K562 (cell line): ENCODE measurements around the gene TCP10L. TPM values are rescaled to one million over a fixed set of nuclear protein-coding genes. Genes with fewer than 3 reads are reported as not detected.

ENCODE experiments used
- GATA2 ChIP-seq: sonication (generic); formaldehyde crosslinking; IDR thresholded peaks from 2 replicates; pipeline ENCODE4 v1.4.0; 2020; ENCODE audit warnings: mild to moderate bottlenecking, missing genetic modification reagents
- NFRKB ChIP-seq: fragments of 450-650 bp; IDR thresholded peaks from 2 replicates; pipeline ENCODE4 v1.6.1; 2016; ENCODE audit warnings: low read depth
- NR4A1 ChIP-seq, 2 experiments: fragments of 250-450 bp in 1 of 2; fragments of 450-650 bp in 1 of 2; sonication (Bioruptor Pico) in 1 of 2; IDR thresholded peaks; 2 replicates each; pipeline versions ENCODE4 v1.4.0 to v1.6.1; 2016 to 2020; ENCODE audit warnings: mild to moderate bottlenecking in 2 of 2, missing compliant biosample characterization in 1 of 2, missing genetic modification characterization in 1 of 2, moderate library complexity in 1 of 2
- SETDB1 ChIP-seq: IDR thresholded peaks from one replicate; pipeline ENCODE4 v1.6.1; 2012; ENCODE audit warnings: low read length, control low read depth, inconsistent platforms
- STAG1 ChIP-seq: sonication (generic); formaldehyde crosslinking; IDR thresholded peaks from 2 replicates; pipeline ENCODE4 v1.5.0; 2020; ENCODE audit warnings: missing genetic modification reagents, borderline replicate concordance
- TCF3 ChIP-seq: sonication (generic); formaldehyde crosslinking; IDR thresholded peaks from 2 replicates; pipeline ENCODE4 v1.4.0; 2020; ENCODE audit warnings: mild to moderate bottlenecking, missing genetic modification reagents
- U2AF1 ChIP-seq: fragments of 200-400 bp; formaldehyde crosslinking; optimal IDR thresholded peaks from 2 replicates; pipeline ENCODE3; 2017; ENCODE audit warnings: mild to moderate bottlenecking, low read depth, low read length, moderate library complexity
- ZNF766 ChIP-seq: fragments of 200-800 bp; sonication (Bioruptor generic); conservative IDR thresholded peaks from 2 replicates; pipeline ENCODE4 v1.6.1; 2016; ENCODE audit warnings: missing genetic modification characterization, missing compliant biosample characterization
- polyA plus RNA-seq, 8 experiments: library from polyadenylated mRNA; depleted of rRNA in 4 of 8; stranded (reverse) in 5 of 8; unstranded in 3 of 8; fragments of >200 nt; fragmentation: Nextera tagmentation in 2 of 8; fragmentation: Illumina TruSeq in 1 of 8; extraction: Ambion mirVana in 2 of 8; extraction: Trizol in 1 of 8; gene quantifications; 2 replicates each; pipeline versions ENCODE4 v1.2.1 to v1.2.3, GENCODE V29; 2011 to 2014; ENCODE audit warnings: inconsistent platforms in 1 of 8, missing spikeins in 1 of 8
- total RNA-seq, 7 experiments: library from RNA; depleted of rRNA in 6 of 7; stranded (reverse); fragments of >200 nt in 6 of 7; fragmentation: Illumina TruSeq in 2 of 7; extraction: Trizol in 2 of 7; gene quantifications; 2 replicates each; pipeline versions ENCODE4 v1.2.1 to v1.2.3, GENCODE V29; 2011 to 2021; ENCODE audit warnings: low replicate concordance in 1 of 7
- TF ChIP-seq, protein P1 (sequence below): fragments of 250-450 bp; sonication (Bioruptor Pico); IDR thresholded peaks from 2 replicates; pipeline ENCODE4 v1.5.0; 2021; ENCODE audit warnings: mild to moderate bottlenecking, borderline replicate concordance
- TF ChIP-seq, protein P2 (sequence below), 2 experiments: fragments of 250-450 bp in 1 of 2; fragments of 450-650 bp in 1 of 2; sonication (Bioruptor Pico) in 1 of 2; IDR thresholded peaks; 2 replicates each; pipeline versions ENCODE4 v1.6.1 to v1.8.0; 2016 to 2021; ENCODE audit warnings: mild to moderate bottlenecking in 2 of 2, moderate library complexity in 2 of 2, missing compliant biosample characterization in 1 of 2, missing genetic modification characterization in 1 of 2
- TF ChIP-seq, protein P3 (sequence below): sonication (generic); formaldehyde crosslinking; IDR thresholded peaks from 2 replicates; pipeline ENCODE4 v1.8.1; 2023; ENCODE audit warnings: mild to moderate bottlenecking, missing genetic modification reagents
- TF ChIP-seq, protein P4 (sequence below), 2 experiments: fragments of 450-650 bp in 1 of 2; sonication (generic) in 1 of 2; formaldehyde crosslinking in 1 of 2; IDR thresholded peaks; 2 replicates each; pipeline versions ENCODE4 v1.7.1 to v1.9.0; 2016 to 2022; ENCODE audit warnings: inconsistent platforms in 1 of 2, mild to moderate bottlenecking in 1 of 2, missing genetic modification reagents in 1 of 2

Gene TCP10L
- total and polyA plus RNA-seq, 9 of the 15 experiments (the other 6 are each of a cell fraction or from before 2014, with no cell fraction given) = 0.34 to 0.91 (median 0.56) TPM; not detected in 2

DNA sequence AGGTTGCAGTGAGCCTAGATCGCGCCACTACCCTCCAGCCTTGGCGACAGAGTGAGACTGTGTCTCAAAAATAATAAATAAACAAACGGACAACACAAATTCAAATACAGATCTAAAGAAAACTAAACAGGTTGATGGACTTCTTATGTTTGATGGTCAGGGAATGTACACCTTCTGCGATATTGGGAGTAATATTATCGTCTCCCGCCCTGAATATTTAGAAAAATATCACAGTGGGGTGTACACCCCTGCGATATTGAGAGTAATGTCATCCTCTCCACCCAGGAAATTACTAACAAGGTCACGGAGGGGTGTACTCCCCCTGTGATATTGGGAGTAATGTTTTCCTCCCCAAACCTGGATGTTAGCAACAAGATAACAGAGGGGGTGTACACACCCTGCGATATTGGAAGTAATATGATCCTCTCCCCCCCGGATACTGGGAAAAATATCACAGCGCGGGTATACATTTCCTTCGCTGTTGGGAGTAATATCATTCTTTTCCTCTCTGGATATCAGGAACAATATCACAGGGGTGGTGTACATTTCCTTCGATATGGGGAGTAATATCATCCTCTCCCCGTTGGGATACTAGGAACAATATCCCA, 28.2 kb upstream of the TCP10L start (continued):
- TF ChIP-seq ZNF766 (CRISPR knock-in tag) = 0 out of 2 replicates have a peak, but pooled peaks have one; percentile 31
- TF ChIP-seq U2AF1 = no peak
- TF ChIP-seq, protein P1, sequence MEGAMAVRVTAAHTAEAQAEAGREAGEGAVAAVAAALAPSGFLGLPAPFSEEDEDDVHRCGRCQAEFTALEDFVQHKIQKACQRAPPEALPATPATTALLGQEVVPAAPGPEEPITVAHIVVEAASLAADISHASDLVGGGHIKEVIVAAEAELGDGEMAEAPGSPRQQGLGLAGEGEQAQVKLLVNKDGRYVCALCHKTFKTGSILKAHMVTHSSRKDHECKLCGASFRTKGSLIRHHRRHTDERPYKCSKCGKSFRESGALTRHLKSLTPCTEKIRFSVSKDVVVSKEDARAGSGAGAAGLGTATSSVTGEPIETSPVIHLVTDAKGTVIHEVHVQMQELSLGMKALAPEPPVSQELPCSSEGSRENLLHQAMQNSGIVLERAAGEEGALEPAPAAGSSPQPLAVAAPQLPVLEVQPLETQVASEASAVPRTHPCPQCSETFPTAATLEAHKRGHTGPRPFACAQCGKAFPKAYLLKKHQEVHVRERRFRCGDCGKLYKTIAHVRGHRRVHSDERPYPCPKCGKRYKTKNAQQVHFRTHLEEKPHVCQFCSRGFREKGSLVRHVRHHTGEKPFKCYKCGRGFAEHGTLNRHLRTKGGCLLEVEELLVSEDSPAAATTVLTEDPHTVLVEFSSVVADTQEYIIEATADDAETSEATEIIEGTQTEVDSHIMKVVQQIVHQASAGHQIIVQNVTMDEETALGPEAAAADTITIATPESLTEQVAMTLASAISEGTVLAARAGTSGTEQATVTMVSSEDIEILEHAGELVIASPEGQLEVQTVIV (CRISPR knock-in tag) = no peak
- no peak for TF ChIP-seq NFRKB
- TF ChIP-seq, protein P2, sequence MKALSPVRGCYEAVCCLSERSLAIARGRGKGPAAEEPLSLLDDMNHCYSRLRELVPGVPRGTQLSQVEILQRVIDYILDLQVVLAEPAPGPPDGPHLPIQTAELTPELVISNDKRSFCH (CRISPR knock-in tag; IDR thresholded peaks at IDR 0.05) = no peak
- TF ChIP-seq, protein P2 (tag; IDR thresholded peaks at IDR 0.05) = no peak
- no peak for TF ChIP-seq GATA2 (CRISPR knock-in tag)
- TF ChIP-seq, protein P3, sequence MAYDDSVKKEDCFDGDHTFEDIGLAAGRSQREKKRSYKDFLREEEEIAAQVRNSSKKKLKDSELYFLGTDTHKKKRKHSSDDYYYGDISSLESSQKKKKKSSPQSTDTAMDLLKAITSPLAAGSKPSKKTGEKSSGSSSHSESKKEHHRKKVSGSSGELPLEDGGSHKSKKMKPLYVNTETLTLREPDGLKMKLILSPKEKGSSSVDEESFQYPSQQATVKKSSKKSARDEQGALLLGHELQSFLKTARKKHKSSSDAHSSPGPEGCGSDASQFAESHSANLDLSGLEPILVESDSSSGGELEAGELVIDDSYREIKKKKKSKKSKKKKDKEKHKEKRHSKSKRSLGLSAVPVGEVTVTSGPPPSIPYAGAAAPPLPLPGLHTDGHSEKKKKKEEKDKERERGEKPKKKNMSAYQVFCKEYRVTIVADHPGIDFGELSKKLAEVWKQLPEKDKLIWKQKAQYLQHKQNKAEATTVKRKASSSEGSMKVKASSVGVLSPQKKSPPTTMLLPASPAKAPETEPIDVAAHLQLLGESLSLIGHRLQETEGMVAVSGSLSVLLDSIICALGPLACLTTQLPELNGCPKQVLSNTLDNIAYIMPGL (CRISPR knock-in tag) = no peak
- peak; percentile 46; the same call in 1 of the 2 replicates for TF ChIP-seq TCF3 (CRISPR knock-in tag)
- TF ChIP-seq, protein P4, sequence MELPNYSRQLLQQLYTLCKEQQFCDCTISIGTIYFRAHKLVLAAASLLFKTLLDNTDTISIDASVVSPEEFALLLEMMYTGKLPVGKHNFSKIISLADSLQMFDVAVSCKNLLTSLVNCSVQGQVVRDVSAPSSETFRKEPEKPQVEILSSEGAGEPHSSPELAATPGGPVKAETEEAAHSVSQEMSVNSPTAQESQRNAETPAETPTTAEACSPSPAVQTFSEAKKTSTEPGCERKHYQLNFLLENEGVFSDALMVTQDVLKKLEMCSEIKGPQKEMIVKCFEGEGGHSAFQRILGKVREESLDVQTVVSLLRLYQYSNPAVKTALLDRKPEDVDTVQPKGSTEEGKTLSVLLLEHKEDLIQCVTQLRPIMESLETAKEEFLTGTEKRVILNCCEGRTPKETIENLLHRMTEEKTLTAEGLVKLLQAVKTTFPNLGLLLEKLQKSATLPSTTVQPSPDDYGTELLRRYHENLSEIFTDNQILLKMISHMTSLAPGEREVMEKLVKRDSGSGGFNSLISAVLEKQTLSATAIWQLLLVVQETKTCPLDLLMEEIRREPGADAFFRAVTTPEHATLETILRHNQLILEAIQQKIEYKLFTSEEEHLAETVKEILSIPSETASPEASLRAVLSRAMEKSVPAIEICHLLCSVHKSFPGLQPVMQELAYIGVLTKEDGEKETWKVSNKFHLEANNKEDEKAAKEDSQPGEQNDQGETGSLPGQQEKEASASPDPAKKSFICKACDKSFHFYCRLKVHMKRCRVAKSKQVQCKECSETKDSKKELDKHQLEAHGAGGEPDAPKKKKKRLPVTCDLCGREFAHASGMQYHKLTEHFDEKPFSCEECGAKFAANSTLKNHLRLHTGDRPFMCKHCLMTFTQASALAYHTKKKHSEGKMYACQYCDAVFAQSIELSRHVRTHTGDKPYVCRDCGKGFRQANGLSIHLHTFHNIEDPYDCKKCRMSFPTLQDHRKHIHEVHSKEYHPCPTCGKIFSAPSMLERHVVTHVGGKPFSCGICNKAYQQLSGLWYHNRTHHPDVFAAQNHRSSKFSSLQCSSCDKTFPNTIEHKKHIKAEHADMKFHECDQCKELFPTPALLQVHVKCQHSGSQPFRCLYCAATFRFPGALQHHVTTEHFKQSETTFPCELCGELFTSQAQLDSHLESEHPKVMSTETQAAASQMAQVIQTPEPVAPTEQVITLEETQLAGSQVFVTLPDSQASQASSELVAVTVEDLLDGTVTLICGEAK (IDR thresholded peaks at IDR 0.05) = no peak
- TF ChIP-seq, protein P4 (CRISPR knock-in tag; IDR thresholded peaks at IDR 0.05) = no peak
- no peak for TF ChIP-seq STAG1
- no peak for TF ChIP-seq NR4A1 (CRISPR knock-in tag; IDR thresholded peaks at IDR 0.05)
- no peak for TF ChIP-seq NR4A1 (tag; IDR thresholded peaks at IDR 0.05)
- no peak for TF ChIP-seq SETDB1
